Vagina (tissue), 2 donors: ENCODE data around the gene SLC24A3. TPM values are rescaled to one million over a fixed set of nuclear protein-coding genes. Genes with fewer than 3 reads are reported as not detected.

ENCODE experiments used
- DNase-seq, 2 donors: peaks; one replicate each; pipeline ENCODE4 v3.0.0-alpha.2; 2017; ENCODE audit errors: extremely low spot score in 2 of 2
- H3K27ac ChIP-seq: fragments of 200-600 bp; sonication (generic); one replicate; pipeline ENCODE4 v1.5.1; 2019
- H3K27me3 ChIP-seq: fragments of 200-600 bp; sonication (generic); one replicate; pipeline ENCODE4 v1.5.1; 2019
- H3K36me3 ChIP-seq, 2 donors: fragments of 200-600 bp; sonication (generic); one replicate each; pipeline ENCODE4 v1.5.1; 2017 to 2019
- H3K4me1 ChIP-seq: fragments of 200-600 bp; sonication (generic); one replicate; pipeline ENCODE4 v1.5.1; 2019
- H3K4me3 ChIP-seq, 2 donors: fragments of 200-600 bp; sonication (generic); 1 replicate in 1 of 2; 2 replicates in 1 of 2; pipeline ENCODE4 v1.5.1; 2016 to 2019
- H3K9me3 ChIP-seq: fragments of 200-600 bp; sonication (generic); one replicate; pipeline ENCODE4 v1.5.1; 2019
- POLR2A ChIP-seq, 2 donors: fragments of 450-650 bp; IDR thresholded peaks; one replicate each; pipeline ENCODE4 v1.6.1; 2017; ENCODE audit warnings: antibody characterized with exemption in 2 of 2, mild to moderate bottlenecking in 2 of 2, moderate library complexity in 2 of 2
- POLR2AphosphoS5 ChIP-seq, 2 donors: sonication (generic); formaldehyde crosslinking; IDR thresholded peaks; one replicate each; pipeline ENCODE4 v1.9.0; 2017; ENCODE audit warnings: antibody characterized with exemption in 2 of 2, mild to moderate bottlenecking in 2 of 2, low read depth in 1 of 2; ENCODE audit not compliant: insufficient read depth in 1 of 2
- intact Hi-C: fragments of 100-400 bp; cut with DNase I; formaldehyde crosslinking; loops from one replicate; pipeline ENCODE4 v1.15.1; 2023
- total RNA-seq: library from RNA; depleted of rRNA; stranded (reverse); fragments of >200 nt; gene quantifications from one replicate; pipeline ENCODE4 v1.2.3, GENCODE V29; 2016
- TF ChIP-seq, protein P1 (sequence below), 3 experiments: fragments of 450-650 bp in 2 of 3; fragments of 200-600 bp in 1 of 3; sonication (generic) in 1 of 3; IDR thresholded peaks; one replicate each; pipeline ENCODE4 v1.5.1; 2017 to 2019; ENCODE audit warnings: antibody characterized with exemption in 3 of 3, mild to moderate bottlenecking in 2 of 3, moderate library complexity in 2 of 3

The SLC24A3 gene
- total RNA-seq, 1 donor from 2014 or later: 12.3 TPM

DNA sequence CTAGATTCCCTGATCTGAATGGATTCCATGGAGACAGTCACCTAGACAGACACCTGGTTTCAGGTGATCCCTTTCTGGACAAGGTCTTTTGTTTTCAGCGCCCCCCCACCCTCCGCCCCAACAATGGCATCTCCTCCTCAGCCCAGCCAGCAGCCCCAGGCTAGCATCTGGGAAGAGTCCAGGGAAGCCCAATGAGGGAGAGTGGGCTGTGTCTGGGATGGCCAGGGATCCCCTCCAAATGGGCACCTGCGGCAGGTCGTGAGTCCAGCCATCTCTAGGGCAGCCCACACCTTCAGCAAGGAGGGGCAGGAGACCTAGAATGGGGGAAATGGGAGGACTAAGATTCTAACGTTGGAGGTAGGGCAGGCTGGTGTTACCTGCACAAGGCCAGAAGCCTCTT is 1.2 kb upstream of the SLC24A3 start:
- H3K4me3 ChIP-seq: peak overlapping the region; percentile 66 to 67
- H3K27ac ChIP-seq: peak overlapping the region; percentile 84
- no peaks in the 10 kb centered on the region for H3K27me3 ChIP-seq
- no peak for DNase-seq
- H3K9me3 ChIP-seq: no peaks in the 10 kb centered on the region
- no peaks in the 10 kb centered on the region for H3K36me3 ChIP-seq
- peaks cover 40% of the 10 kb centered on the region for H3K4me1 ChIP-seq
- TF ChIP-seq, protein P1, sequence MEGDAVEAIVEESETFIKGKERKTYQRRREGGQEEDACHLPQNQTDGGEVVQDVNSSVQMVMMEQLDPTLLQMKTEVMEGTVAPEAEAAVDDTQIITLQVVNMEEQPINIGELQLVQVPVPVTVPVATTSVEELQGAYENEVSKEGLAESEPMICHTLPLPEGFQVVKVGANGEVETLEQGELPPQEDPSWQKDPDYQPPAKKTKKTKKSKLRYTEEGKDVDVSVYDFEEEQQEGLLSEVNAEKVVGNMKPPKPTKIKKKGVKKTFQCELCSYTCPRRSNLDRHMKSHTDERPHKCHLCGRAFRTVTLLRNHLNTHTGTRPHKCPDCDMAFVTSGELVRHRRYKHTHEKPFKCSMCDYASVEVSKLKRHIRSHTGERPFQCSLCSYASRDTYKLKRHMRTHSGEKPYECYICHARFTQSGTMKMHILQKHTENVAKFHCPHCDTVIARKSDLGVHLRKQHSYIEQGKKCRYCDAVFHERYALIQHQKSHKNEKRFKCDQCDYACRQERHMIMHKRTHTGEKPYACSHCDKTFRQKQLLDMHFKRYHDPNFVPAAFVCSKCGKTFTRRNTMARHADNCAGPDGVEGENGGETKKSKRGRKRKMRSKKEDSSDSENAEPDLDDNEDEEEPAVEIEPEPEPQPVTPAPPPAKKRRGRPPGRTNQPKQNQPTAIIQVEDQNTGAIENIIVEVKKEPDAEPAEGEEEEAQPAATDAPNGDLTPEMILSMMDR (IDR thresholded peaks at IDR 0.05): no peak
- intact Hi-C loops: no loop called here

- Histone ChIP-seq H3K4me1 (peaks cover 40% of the 10 kb centered on the region), H3K27ac (peak overlapping the region; percentile 84), H3K9me3 (no peaks in the 10 kb centered on the region), H3K27me3 (no peaks in the 10 kb centered on the region), H3K36me3 (no peaks in the 10 kb centered on the region), H3K4me3 (peak overlapping the region; percentile 66 to 67)
- intact Hi-C loops: no loop called here
- no peak for DNase-seq
- TF ChIP-seq, protein P1 (IDR thresholded peaks at IDR 0.05): no peak
- TF ChIP-seq POLR2A (IDR thresholded peaks at IDR 0.05): no peak
- TF ChIP-seq POLR2AphosphoS5 (IDR thresholded peaks at IDR 0.05; ENCODE audit: insufficient read depth in 1 of 2, low read depth in 1 of 2): peak in 1 of 2 donors; percentile 49
These were observed 577 bp upstream of the SLC24A3 start for GRCh38 chr20:19211661-19212468.

DNA sequence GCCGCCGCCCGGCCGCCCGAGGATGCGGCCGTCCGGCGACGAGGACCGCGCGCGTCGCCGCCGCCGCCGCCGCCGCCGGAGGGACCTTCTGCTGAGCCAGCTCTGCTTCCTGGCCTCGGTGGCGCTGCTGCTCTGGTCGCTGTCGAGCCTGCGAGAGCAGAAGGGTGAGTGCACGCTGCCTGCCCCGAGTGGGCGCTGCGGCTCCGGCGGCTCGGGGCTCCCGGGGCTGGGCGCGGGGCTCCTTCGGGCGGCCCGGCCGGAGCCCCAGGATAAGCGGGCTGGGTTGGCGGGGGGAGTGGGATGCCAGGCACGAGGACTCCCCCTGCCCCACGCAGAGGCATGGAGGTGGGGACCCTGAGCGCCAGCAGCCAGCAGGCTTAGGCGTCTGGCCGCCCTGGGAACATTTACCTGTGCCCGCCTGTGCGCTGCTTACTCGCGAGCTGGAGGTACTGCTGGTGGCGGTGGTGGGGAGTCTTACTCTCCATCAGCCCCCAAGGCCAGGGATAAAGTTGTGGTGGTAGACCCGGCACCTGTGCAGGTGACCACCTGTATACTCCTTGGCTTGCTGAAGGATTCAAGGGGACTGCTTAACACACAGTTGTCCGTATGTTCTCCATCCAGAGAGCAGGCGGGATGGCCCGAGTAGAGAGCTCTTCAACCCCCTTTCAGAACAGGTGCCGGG is 520 bp downstream of the SLC24A3 start:
- DNase-seq: no peak
- H3K27ac ChIP-seq: peak overlapping the region; percentile 84
- peak overlapping the region; percentile 66 to 67 for H3K4me3 ChIP-seq
- TF ChIP-seq, protein P1 (IDR thresholded peaks at IDR 0.05): peak in 1 of 3 experiments; percentile 39
- TF ChIP-seq POLR2A (IDR thresholded peaks at IDR 0.05) (no peak), POLR2AphosphoS5 (IDR thresholded peaks at IDR 0.05; ENCODE audit: insufficient read depth in 1 of 2, low read depth in 1 of 2) (no peak)
- H3K36me3 ChIP-seq: no peaks in the 10 kb centered on the region
- H3K27me3 ChIP-seq: no peaks in the 10 kb centered on the region
- H3K4me1 ChIP-seq: peaks cover 40% of the 10 kb centered on the region
- intact Hi-C loops: no loop called here
- no peaks in the 10 kb centered on the region for H3K9me3 ChIP-seq

DNA sequence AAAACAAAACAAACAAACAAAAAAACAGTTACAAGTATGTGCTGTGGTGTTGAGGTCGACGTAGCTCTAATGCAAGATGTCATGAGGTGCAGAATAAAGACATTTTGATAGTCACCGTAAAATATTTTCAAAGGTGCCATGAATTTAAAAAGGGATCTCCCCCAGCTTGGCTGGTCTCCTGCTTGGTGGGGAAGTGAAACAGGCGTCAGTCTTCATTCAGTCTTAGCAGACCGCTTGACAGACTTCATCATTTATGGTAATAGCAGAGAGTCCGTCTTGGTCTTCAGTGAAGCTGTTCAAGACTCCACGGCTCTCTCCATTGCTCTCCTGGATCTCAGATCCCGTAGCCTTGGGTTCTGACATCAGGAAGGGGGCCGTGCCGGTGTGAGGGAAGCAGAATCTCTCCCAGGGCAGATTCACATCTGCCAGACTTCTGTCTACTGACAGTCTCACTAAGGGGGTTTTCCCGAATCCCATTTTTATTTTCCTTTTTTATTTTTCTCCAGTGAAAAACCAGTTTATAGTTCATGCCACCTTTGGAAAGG is 1.6 kb downstream of the SLC24A3 start:
- DNase-seq: no peak
- intact Hi-C loops: no loop called here
- H3K4me1 ChIP-seq: peaks cover 40% of the 10 kb centered on the region
- H3K27me3 ChIP-seq: no peaks in the 10 kb centered on the region
- no peaks in the 10 kb centered on the region for H3K9me3 ChIP-seq
- H3K4me3 ChIP-seq: peak overlapping the region; percentile 66 to 67
- peak overlapping the region; percentile 84 for H3K27ac ChIP-seq
- TF ChIP-seq POLR2A (IDR thresholded peaks at IDR 0.05): no peak
- TF ChIP-seq POLR2AphosphoS5 (IDR thresholded peaks at IDR 0.05; ENCODE audit: insufficient read depth in 1 of 2, low read depth in 1 of 2): no peak
- TF ChIP-seq, protein P1 (IDR thresholded peaks at IDR 0.05): no peak
- H3K36me3 ChIP-seq: no peaks in the 10 kb centered on the region
